ENCODE results near the gene C7orf33. TPM values are rescaled to one million over a fixed set of nuclear protein-coding genes. Genes with fewer than 3 reads are reported as not detected.

C7orf33 gene
- total and polyA plus RNA-seq, 4 donors, result not detected

DNA sequence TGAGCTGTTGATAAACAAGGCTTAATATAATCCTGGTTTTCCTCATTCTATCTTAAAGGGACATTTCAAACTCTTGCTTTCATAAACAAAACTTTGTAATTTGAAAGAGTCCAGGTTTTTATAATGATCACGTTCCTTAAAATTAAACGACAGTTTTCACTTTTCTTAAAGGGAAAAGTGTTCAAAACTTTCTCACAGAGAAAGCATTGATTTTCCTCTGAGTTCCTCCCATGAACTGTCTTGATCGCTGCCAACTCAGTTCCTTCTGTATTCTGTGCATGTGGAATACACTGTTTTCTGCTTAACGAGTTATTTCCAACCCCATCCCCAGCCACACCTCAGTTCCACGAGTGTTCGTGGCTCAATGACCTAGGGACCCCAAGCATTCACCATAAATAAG, 2.4 kb upstream of the C7orf33 start:
- H3K4me3 ChIP-seq (ENCODE audit: low read depth in 1 of 3, low read length in 3 of 3), result no peak overlapping the region
- H3K27me3 ChIP-seq (ENCODE audit: control insufficient read depth in 4 of 4, insufficient read depth in 4 of 4, low read length in 3 of 4), result no peaks in the 10 kb centered on the region
- no peak for DNase-seq (ENCODE audit: low spot score)
- TF ChIP-seq TAF1 (conservative IDR thresholded peaks at IDR 0.05) (no peak), RAD21 (IDR thresholded peaks at IDR 0.05) (no peak), HNF4A (conservative IDR thresholded peaks at IDR 0.05) (no peak)
- TF ChIP-seq, protein P1, sequence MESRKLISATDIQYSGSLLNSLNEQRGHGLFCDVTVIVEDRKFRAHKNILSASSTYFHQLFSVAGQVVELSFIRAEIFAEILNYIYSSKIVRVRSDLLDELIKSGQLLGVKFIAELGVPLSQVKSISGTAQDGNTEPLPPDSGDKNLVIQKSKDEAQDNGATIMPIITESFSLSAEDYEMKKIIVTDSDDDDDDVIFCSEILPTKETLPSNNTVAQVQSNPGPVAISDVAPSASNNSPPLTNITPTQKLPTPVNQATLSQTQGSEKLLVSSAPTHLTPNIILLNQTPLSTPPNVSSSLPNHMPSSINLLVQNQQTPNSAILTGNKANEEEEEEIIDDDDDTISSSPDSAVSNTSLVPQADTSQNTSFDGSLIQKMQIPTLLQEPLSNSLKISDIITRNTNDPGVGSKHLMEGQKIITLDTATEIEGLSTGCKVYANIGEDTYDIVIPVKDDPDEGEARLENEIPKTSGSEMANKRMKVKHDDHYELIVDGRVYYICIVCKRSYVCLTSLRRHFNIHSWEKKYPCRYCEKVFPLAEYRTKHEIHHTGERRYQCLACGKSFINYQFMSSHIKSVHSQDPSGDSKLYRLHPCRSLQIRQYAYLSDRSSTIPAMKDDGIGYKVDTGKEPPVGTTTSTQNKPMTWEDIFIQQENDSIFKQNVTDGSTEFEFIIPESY (IDR thresholded peaks at IDR 0.05), result no peak
- TF ChIP-seq, protein P2, sequence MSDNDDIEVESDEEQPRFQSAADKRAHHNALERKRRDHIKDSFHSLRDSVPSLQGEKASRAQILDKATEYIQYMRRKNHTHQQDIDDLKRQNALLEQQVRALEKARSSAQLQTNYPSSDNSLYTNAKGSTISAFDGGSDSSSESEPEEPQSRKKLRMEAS (IDR thresholded peaks at IDR 0.05), result no peak
- H3K36me3 ChIP-seq (ENCODE audit: control insufficient read depth in 4 of 4, insufficient read depth in 3 of 4, low read depth in 1 of 4, low read length in 3 of 4), result no peaks in the 10 kb centered on the region
- H3K27ac ChIP-seq (ENCODE audit: low read depth in 1 of 2, low read length in 2 of 2), result no peak overlapping the region
- WGBS, result 59% methylated on average over 6 of the region's 6 CpGs
- no peaks in the 10 kb centered on the region for H3K4me1 ChIP-seq (ENCODE audit: control insufficient read depth in 4 of 4, insufficient read depth in 4 of 4, low read length in 3 of 4)
- H3K9ac ChIP-seq (ENCODE audit: low read depth in 1 of 2, low read length in 2 of 2), result no peak overlapping the region
- H3K9me3 ChIP-seq (ENCODE audit: control insufficient read depth in 4 of 4, low read length in 3 of 4), result no peaks in the 10 kb centered on the region

- WGBS, result 86% methylated on average over 13 of the region's 13 CpGs
- no peaks in the 10 kb centered on the region for H3K36me3 ChIP-seq (ENCODE audit: control insufficient read depth in 4 of 4, insufficient read depth in 3 of 4, low read depth in 1 of 4, low read length in 3 of 4)
- TF ChIP-seq GABPA (IDR thresholded peaks at IDR 0.05 in 1 of 2, conservative IDR thresholded peaks at IDR 0.05 in 1 of 2) (no peak), TAF1 (conservative IDR thresholded peaks at IDR 0.05) (no peak), HNF4A (conservative IDR thresholded peaks at IDR 0.05) (no peak), RXRA (IDR thresholded peaks at IDR 0.05) (no peak), FOXA1 (IDR thresholded peaks at IDR 0.05) (no peak), YY1 (IDR thresholded peaks at IDR 0.05) (no peak), EGR1 (IDR thresholded peaks at IDR 0.05; ENCODE audit: low read depth in 2 of 2) (no peak), JUND (IDR thresholded peaks at IDR 0.05) (no peak), SP1 (IDR thresholded peaks at IDR 0.05) (no peak), REST (IDR thresholded peaks at IDR 0.05) (no peak), CTCF (IDR thresholded peaks at IDR 0.05; ENCODE audit: low read depth, low read length, missing input control) (no peak)
- TF ChIP-seq, protein P1 (IDR thresholded peaks at IDR 0.05), result no peak
- TF ChIP-seq, protein P3, sequence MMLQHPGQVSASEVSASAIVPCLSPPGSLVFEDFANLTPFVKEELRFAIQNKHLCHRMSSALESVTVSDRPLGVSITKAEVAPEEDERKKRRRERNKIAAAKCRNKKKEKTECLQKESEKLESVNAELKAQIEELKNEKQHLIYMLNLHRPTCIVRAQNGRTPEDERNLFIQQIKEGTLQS (IDR thresholded peaks at IDR 0.05), result no peak
- TF ChIP-seq, protein P2 (IDR thresholded peaks at IDR 0.05), result no peak
- no peaks in the 10 kb centered on the region for H3K27me3 ChIP-seq (ENCODE audit: control insufficient read depth in 4 of 4, insufficient read depth in 4 of 4, low read length in 3 of 4)
- no peak overlapping the region for H3K27ac ChIP-seq (ENCODE audit: low read depth in 1 of 2, low read length in 2 of 2)
- no peak overlapping the region for H3K9ac ChIP-seq (ENCODE audit: low read depth in 1 of 2, low read length in 2 of 2)
- H3K9me3 ChIP-seq (ENCODE audit: control insufficient read depth in 4 of 4, low read length in 3 of 4), result no peaks in the 10 kb centered on the region
- no peak for DNase-seq (ENCODE audit: low spot score)
- H3K4me1 ChIP-seq (ENCODE audit: control insufficient read depth in 4 of 4, insufficient read depth in 4 of 4, low read length in 3 of 4), result no peaks in the 10 kb centered on the region
- H3K4me3 ChIP-seq (ENCODE audit: low read depth in 1 of 3, low read length in 3 of 3), result no peak overlapping the region
These were observed 1.9 kb upstream of the C7orf33 start for GRCh38 chr7:148588670-148589131.

All from liver (tissue), 9 donors.